ENCODE results near the gene OR2H1.

The OR2H1 gene

DNA sequence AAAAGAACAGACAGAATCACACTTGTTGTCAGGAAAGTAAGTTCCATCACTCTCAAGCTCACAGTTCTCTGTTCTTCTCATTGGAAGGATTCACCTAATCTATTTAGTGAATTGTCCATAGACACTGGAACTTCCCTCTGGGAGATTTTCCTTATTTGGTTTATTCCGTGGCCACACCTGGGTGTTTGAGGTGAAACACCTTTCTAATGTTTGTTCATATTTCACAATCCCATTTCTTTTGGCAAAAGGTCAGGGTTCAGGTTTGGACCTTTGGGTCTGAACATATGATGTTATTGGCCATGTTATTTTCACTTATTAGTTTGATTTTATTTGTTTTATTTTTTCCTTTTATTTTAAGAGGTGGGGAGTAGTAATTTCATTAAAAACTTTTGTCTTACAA is 26.8 kb downstream of the OR2H1 start:
- no peak for DNase-seq (ENCODE audit: low read depth, low spot score)

DNA sequence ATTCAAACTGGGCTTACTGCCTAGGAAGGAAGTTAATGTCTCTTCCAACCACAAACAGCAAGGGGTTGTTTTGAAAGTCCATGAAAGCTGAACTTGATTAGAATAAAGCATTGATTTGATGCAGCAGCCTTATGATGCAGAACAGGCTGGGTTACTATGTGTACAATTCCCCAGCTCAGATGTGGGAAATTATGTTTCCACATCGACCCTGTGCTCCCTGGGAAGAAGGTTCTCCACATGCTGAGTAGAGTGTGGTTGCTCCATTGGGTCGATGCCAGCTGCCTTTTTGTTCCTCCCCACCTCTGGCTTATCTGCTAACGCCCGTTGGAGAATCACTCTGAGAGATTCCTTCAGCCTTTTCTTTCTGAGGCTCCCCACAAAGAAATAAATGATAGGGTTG is 29.6 kb downstream of the OR2H1 start:
- DNase-seq (ENCODE audit: low read depth, low spot score) = no peak

DNA sequence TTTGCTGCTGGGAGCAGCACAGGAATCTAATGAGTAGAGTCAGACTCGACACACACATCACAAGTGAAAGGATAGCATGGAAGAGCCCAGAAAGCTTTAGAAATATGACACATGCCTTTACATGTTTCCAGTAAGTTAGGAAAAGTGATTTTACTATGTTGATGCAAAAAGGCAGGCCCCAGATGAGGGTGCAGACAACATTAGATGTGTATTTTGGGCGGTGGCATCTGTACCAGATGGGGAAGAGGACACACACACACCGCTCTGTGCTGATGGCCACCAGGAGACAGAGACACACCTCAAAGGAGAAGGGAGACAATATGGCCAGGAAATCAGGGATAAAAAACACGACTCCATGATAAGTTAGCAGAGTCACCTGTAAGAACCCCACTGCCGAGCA is 30.2 kb downstream of the OR2H1 start:
- no peak for DNase-seq (ENCODE audit: low read depth, low spot score)

DNA sequence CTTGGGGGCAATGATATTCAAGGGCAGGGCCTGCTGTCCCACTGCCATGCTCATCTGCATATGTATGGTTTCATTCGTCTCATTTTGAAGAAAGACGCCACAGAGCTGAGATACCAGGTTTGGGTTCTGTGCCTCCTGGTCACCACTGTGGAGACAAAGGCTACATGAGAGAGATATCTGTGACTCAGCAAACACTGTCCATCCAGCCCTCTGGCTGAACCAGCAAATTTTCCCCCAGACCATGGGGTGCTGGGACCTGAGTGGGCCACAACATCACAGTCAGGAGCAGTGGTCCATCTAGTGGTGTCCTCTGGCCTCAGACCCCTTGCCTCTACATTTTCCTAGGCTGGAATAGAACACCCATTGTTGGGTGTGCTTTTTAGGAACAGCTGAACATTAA is 30.7 kb downstream of the OR2H1 start, which contains the start of gene MAS1L:
MAS1L (minus strand) TSS at position 297 of the 400 bp plus-strand sequence; CDS start at position 243, 54 bp downstream.
- DNase-seq (ENCODE audit: low read depth, low spot score) = no peak

DNA sequence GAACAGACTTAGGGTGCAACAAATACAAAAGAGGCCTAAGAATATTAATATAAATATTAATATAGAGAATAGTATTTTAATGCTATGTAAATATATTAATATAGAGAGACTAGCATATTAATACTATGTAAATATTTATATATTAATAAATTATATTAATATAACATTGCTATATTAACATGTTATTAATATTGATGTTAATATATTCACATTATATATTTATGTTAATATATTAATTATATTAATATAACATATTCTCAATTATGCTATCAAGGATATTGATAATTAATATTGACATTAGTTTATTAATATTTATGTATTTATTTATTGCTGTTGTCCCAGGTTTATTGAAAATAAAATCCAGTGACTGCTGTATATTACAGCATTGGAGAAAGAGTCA is 31.9 kb downstream of the OR2H1 start:
- DNase-seq (ENCODE audit: low read depth, low spot score) = no peak

DNA sequence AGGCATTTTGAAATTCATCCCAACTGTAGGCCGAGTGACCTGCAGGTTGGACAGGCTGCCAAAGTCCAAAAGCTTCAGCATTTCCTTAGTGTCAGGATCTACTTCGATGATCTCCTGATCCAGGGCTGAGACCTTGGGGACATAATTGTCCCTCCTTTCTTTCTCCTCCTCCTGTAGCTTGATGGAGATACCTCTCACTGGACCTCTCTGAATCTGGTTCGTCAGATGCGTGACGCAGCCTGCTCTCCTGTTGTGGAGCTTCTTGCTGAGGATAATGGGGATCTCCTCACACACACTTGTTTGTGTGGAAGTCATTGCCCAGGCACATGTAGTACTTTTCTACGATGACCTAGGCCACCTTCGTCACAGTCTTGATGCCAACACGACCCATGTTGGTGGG is 32.3 kb downstream of the OR2H1 start:
- DNase-seq (ENCODE audit: low read depth, low spot score) = no peak

DNA sequence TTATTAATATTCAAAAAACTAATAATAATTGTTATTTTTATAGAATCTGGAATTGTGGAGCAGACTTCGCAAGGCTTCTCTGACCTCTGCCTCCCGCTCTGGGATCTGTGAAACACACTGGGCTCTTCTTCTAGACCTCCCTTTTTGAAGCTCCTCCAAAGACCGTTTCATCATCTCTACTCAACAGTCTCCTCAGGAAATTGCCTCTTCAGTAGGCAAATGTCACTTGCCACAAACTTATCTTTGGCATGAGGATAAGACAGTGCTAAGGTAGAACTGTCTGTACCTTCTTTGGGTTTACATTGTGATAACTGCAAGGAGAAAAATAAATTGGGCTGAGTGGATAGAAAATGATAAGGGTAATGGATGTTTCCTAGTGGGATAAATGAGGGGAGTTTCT is 33.1 kb downstream of the OR2H1 start:
- no peak for DNase-seq (ENCODE audit: low read depth, low spot score)

DNA sequence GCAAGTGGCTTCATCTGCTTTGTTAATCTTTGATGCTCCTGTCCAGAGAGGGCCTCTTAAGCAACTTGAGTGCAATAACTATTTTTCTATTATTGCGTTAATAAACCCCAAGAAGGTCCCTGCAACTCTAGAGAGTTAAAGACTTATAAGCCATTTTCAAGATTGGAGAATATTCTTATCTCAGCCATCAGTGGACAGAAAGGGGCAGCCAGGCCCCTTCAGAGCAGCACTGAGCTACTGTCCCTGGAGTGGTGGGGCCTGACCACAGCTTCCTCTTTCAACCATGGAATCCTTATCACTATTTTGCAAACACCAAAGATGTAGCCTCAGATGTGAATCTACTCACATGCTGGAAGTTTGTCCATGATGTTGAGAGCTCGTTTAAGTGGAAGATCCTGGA is 33.6 kb downstream of the OR2H1 start:
- DNase-seq (ENCODE audit: low read depth, low spot score) = no peak

DNA sequence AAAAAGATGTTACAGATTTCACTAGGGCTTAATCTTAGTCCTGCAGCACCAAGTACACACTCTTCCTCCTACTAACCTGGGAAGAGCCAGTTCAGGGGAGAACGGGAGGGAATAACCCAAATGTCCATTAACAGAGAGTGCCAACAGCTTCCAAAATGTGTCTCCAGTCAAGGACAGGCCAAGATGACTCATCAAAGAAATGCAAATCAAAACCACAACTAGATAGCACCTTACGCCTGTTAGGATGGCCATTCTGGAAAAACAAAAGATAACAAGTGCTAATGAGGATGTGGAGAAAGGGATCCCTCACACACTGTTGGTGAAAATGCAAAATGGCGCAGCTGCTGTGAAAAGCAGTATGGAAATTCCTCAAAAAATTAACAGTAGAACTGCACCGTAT is 34.6 kb downstream of the OR2H1 start:
- DNase-seq (ENCODE audit: low read depth, low spot score) = no peak

DNA sequence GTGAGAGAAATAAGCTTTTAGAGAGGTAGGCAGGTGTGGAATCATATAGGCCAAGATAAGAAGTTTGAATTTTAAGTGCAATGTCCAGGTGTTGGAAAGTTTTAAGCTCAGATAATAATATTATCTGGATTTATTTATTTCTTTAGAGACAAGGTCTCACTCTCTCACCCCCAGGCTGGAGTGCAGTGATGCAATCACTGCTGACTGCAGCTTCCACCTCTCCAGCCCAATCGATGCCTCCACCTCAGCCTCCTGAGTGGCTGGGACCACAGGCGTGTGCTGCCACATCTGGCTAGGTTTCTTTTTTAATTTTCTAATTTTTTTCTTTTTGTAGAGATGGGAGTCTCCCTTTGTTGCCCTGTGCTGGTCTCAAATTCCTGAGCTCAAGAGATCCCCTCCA is 36.3 kb downstream of the OR2H1 start:
- DNase-seq (ENCODE audit: low read depth, low spot score) = no peak

DNA sequence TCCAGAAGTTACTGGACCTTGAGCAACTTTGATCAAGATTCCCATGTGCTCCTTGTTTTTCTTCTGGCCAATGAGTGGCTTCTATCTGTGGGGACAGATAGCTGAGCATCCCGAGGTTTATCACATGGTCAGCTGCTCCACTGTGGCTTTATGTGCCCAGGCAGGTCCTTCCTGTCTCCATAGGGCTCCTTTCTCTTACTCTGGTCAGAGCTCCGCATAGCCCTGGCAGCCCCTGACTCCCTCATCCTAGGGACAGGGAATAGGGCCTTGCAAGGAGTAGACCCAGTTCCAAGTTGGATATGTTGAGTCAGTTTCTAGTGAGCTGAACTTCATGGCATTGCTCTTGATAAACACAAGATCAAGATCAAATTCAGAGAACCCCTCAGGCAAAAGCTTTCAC is 37.2 kb downstream of the OR2H1 start:
- no peak for DNase-seq (ENCODE audit: low read depth, low spot score)

DNA sequence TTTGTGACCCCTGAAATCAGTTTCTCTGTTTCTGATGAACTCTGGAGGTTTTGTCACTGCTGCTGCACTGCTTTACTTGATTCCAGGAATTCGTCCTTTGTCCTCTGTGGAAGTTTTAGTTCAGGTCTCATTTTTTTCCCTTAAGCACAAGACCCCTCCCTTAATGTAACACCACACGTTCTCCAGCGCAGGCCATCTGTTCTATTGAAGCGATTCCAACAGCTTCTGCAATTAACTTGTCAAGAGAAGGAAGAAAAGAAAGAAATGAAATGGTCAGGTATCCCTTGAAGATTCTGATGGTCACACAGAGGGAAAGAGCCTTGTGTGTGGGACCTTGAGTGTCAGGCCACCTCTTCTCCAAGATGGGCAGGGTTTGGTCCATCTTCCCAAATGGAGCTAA is 38.6 kb downstream of the OR2H1 start:
- DNase-seq (ENCODE audit: low read depth, low spot score) = no peak

DNA sequence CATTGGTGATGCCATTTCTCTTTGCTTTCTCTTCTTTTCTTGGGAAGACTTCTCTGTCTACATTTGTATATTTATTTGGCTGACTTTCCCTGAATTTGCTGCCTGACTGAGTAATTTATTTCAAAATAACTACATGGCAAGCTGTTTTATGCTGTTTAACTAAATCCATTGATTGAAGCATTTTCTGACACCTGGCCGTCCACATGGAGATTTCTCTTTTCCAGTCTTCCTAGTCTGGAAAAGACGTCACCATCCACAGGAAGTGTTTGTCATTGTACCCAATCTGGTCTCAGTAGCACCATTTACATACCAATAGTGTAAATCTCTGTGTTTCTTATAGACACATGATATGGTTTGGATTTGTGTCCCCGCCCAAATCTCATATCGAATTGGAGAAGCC is 40.0 kb downstream of the OR2H1 start:
- no peak for DNase-seq (ENCODE audit: low read depth, low spot score)

DNA sequence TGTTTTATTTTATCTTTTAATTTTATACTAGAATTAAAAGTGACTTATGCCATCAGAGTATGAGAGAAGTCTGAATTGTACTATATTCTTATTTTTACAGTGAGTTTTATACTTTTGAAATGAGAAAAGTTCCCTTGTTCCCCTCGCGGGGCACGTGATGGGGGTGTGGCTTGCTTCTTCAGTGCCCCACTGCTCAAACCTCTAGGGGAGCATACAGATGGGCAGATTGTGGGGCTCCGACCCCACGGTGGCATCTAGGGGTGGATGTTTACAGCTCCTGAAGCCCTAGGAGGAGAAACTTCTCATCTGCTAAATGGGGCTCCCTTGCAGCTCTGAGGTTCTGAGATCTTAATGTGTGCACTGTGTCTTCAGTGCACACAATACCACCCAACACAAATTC is 42.7 kb downstream of the OR2H1 start:
- no peak for DNase-seq (ENCODE audit: low read depth, low spot score)

DNA sequence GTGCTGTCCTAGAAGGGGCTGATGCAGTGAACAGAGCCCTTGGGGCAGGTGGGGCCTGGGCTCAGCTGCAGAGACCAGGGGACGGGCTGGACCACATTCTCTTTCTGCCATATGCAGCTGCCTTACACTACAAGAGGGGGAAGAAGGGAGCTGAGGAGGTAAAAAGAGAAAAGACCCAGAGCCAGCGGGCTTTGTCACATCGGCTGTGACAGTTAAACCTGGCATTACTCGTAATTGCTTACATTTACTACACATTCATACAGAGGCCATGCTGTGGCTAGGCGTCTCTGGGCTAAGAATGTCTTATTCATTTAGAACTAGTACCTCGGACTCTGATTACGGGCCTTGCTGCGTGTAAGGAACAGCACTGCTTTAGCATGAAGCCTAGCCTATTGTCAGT is 43.6 kb downstream of the OR2H1 start:
- no peak for DNase-seq (ENCODE audit: low read depth, low spot score)

DNA sequence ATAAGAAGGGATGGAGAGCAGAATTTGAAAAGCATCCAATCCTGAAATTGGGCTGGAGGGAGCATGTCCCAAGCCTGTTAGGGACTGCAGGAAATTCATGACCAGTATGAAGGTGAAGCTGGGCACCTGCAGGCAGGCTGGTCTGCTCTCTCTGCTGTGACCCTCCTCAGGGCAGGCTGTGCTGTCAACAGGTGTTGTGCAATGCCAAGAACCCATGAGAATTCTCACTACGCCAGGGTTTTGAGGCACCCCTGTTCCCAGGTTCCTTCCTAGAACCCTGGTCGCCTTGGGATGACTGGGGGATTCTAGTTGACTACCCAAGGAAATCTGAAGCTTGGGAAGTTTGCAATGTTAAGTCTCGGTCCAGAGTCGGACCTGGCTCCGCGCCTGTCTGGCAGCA is 44.2 kb downstream of the OR2H1 start:
- no peak for DNase-seq (ENCODE audit: low read depth, low spot score)

DNA sequence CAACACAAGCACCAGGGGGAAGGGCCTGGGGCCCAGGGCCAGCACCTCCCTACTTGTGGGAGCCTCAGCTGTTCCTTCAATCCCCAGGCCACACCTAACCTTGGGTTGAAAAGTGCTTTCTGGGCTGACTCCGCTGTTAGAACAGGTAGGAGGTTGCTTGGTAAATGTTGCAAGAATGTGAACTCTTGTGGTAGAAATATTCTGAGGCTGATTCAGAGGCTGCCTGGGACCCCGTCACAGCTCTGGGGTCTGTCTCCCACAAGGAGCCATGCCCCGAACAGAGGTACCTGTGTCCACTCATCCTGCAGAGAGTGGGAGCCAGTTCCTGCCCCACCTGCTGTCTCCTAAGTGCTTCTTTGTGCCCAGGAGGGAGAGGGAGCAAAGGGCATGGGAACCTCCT is 45.2 kb downstream of the OR2H1 start:
- no peak for DNase-seq (ENCODE audit: low read depth, low spot score)

DNA sequence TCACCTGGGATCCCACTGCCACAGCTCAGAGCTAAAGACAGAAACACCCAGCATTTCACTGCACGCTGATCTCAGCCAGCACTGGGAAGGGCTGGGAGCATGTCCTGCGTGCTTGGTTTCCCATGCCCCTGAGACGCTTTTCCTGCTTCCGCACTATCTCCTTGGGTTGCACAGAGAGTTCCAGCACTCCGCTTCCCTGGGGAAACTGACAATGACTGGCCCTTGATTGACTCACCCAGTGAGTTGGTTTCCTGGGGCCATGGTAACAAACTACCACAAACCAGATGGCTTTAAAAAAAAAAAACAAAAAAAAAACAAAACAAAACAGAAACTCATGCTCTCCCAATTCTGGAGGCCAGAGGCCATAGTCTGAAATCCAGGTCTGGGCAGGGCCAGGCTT is 45.6 kb downstream of the OR2H1 start:
- DNase-seq (ENCODE audit: low read depth, low spot score) = no peak

DNA sequence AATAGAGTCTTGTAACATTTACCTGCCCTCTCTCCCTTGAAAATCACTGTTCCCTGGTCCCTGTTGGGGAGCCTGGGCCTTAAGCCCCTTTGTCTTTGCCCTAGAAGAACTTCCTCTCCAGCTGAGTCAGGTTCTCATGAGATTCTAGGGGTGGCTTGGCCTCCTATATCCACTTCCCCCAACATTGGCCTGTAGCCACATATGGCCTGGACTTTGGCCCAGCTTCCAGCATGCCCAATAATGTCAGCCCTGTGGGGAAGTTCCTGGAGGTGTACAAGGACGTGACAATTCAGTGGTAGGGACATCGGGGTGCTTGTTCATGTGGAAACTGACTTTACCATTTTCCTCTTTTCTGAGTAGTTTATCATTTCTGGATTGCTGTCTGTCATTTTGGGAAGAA is 48.0 kb downstream of the OR2H1 start:
- DNase-seq (ENCODE audit: low read depth, low spot score) = no peak

DNA sequence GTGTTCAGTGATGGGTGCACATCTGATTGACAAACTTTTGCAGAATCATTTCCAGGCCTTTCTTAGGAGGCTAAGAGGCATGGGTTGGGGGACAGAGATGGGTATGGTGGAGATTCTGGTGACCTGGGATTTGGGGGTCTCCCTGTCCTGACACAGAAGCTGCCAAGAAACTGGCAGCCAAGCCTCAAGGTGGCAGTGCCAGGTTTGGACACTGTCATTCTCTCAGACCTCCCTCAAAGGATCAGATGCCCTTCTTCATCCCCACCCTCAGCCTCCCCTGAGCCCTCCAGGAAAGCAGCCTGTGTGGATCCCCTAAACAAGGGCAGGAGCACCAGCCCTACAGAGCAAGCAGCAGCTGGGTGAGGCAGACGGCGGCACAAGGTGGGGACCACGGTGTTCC is 48.9 kb downstream of the OR2H1 start:
- no peak for DNase-seq (ENCODE audit: low read depth, low spot score)

DNA sequence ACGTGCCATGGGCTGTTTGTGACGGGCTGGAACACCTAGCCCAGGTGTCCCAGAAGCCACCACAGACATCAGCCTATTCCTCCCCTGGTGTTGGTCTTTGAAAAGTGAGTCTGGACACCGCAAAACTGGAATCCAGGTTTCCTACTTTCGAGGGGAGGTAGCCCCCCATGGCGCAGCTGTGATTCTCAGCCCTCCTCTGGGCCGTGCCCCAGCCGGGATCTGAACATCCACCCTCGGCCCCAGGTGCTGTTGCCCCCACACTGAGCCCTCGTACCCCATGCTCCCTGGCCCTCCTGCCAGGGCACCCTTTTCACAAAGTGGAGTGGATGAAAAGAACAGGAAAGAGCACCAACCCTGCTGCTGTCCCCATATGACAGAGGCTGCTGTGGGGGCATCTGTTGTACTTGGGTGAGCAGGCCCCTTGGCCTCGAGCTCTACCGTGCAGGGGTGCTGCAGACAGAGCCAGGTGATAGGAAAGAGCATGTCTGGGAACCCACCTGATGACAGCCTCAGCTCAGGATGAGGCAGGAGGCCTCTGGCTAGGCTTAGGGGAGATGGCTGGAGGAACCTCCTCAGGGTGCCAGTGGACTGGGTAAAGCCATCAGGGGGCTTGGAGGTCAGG is 49.6 kb downstream of the OR2H1 start:
- no peak for DNase-seq (ENCODE audit: low read depth, low spot score)

DNA sequence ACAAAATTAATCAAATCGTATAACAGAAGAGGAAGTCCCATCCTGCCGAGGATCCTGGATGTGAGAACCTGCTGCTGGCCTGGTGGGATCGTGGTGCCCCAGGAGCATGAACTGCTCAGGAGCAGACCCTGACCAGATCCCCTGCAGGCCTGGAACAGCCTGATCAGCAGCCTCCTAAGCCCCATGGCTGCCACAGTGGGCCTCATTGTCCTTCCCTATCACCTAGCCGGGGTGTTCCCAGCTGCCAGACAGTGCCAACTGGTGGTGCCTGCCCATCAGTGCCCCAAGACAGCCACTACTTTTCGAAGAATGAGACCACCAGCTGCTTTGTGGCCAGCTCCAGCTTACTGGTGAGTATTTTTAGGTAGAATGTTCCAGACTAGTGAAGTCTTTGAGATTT is 50.4 kb downstream of the OR2H1 start:
- DNase-seq (ENCODE audit: low read depth, low spot score) = no peak

DNA sequence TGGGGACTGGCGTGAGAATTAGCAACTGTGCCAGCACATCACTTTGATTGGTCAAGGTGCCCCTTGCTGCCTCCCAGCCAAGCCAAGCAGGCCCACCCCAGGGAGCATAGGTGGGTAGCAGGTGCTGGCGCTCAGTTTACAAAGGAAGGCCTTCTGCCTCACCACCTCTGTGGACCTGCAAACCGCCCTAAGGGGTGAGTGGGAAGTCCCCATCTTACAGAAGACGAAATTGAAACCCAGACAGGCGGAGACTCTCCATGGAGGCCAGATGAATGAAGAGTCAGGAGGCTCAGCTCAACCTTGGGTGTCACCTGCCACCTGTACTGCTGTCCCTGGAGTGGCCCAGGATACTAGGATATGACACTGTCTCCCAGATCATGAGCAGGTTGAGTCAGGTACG is 52.3 kb downstream of the OR2H1 start:
- no peak for DNase-seq (ENCODE audit: low read depth, low spot score)

DNA sequence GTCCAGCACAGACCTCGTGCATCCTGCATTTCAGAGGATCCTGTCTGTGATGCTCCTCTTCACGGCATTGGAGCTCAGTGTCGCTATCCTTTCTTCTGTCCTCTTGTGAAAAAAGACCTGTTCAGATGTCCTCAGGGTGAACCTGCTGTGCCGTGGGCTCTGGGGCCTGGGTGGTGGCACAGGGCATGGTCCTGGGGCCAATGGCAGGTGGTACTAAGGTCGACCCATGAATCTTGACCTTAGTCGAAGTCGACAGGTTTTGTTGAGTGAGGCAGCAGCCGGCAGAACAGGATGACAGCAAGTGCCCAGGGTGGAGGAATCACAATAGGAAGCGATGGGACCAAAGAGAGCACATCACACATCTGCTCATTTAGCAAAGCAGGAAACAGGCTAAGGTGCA is 52.8 kb downstream of the OR2H1 start:
- no peak for DNase-seq (ENCODE audit: low read depth, low spot score)
